MCF 10A (cell line): ENCODE results near the gene RGS7. TPM values are rescaled to one million over a fixed set of nuclear protein-coding genes. Genes with fewer than 3 reads are reported as not detected.
"Not testable (repeated sequence)": the region's sequence is repeated elsewhere in the genome, so short reads cannot be mapped to it uniquely, and the experiment has no call there.

Source experiments
- BruUV-seq: library from RNA; stranded (reverse); fragments of 400-500 nt; replicated peaks from 2 replicates; lab custom pipeline; 2021; lab: Mats Ljungman, UMichigan
- CTCF ChIA-PET: fragments of 300-600 bp; sonication (Branson Sonifier 250); formaldehyde crosslinking; extraction: SDS; loops from one replicate; lab custom pipeline; 2021; ENCODE audit warnings: antibody characterized with exemption, inconsistent platforms; lab: Yijun Ruan, JAX
- POLR2A ChIA-PET: fragments of 300-600, 350-650 bp; sonication (Branson Sonifier 250); formaldehyde crosslinking; extraction: SDS; loops from one replicate; lab custom pipeline; 2020; ENCODE audit warnings: antibody characterized with exemption, inconsistent platforms; lab: Yijun Ruan, JAX
- DNase-seq: peaks from one replicate; pipeline ENCODE4 v3.0.0-alpha.2; 2018; ENCODE audit not compliant: unreplicated experiment
- H3K27ac Mint-ChIP-seq: one replicate; pipeline ENCODE4 v1.8.0; 2022; ENCODE audit warnings: mild to moderate bottlenecking, low read depth, mixed read lengths; ENCODE audit not compliant: unreplicated experiment
- H3K27me3 Mint-ChIP-seq: one replicate; pipeline ENCODE4 v1.8.0; 2022; ENCODE audit warnings: mixed read lengths; ENCODE audit not compliant: insufficient read depth, unreplicated experiment
- H3K36me3 Mint-ChIP-seq: one replicate; pipeline ENCODE4 v1.8.0; 2022; ENCODE audit warnings: mild to moderate bottlenecking, moderate library complexity, mixed read lengths; ENCODE audit not compliant: insufficient read depth, unreplicated experiment
- H3K4me1 Mint-ChIP-seq: one replicate; pipeline ENCODE4 v1.8.0; 2022; ENCODE audit warnings: mixed read lengths; ENCODE audit not compliant: insufficient read depth, unreplicated experiment
- H3K4me3 Mint-ChIP-seq: one replicate; pipeline ENCODE4 v1.8.0; 2022; ENCODE audit warnings: mild to moderate bottlenecking, moderate library complexity, mixed read lengths; ENCODE audit not compliant: unreplicated experiment
- H3K9me3 Mint-ChIP-seq: one replicate; pipeline ENCODE4 v1.8.0; 2022; ENCODE audit warnings: mixed read lengths; ENCODE audit not compliant: unreplicated experiment
- intact Hi-C: fragments of 100-400 bp; cut with micrococcal nuclease; formaldehyde crosslinking; loops from 2 replicates; pipeline ENCODE4 v1.14.1; 2022
- total RNA-seq: library from RNA; stranded (reverse); gene quantifications from 2 replicates; pipeline ENCODE4 v1.2.3, GENCODE V29; 2022
- TF ChIP-seq, protein P1 (sequence below): fragments of 200-600 bp; IDR thresholded peaks from one replicate; pipeline ENCODE4 v1.8.0; 2022; ENCODE audit warnings: antibody characterized with exemption, mild to moderate bottlenecking; ENCODE audit not compliant: unreplicated experiment

The RGS7 gene
- total RNA-seq, 1 experiment from 2014 or later: 0.42 TPM

DNA sequence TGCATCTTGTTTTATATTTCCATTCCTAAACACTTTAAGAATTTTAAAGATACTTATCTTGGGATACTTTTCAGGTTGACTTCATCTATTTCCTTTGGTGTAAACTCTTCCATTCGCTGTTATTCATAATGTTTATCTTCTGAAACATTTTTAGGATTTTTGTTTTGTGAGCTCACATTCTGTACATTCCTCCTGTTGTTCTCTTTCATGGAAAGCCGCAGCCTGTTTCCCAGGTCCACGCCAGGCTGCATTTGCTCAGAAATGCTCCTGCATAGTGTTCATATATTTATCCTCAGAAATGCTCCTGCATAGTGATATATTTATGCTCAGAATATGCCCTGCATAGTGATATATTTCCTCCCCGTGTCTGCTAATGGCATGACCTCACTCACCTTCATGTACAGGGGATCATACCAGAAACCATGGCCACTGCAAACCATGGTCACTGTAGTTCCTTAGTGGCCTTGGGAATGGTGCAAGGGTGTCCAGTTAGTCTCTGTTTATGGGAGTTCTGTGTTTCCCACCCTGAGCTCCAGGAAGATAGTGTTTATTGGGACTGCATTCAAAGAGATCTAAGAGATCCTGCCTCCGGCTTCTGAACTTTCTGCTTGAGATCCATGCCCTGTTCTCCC is 591.2 kb downstream of the RGS7 start:
- Mint-ChIP-seq H3K36me3 (no peaks in the 10 kb centered on the region), H3K27me3 (no peaks in the 10 kb centered on the region), H3K4me1 (peaks cover 25% of the 10 kb centered on the region), H3K9me3 (no peaks in the 10 kb centered on the region), H3K4me3 (peak overlapping the region; percentile 1), H3K27ac (peak overlapping the region; percentile 52)
- TF ChIP-seq, protein P1, sequence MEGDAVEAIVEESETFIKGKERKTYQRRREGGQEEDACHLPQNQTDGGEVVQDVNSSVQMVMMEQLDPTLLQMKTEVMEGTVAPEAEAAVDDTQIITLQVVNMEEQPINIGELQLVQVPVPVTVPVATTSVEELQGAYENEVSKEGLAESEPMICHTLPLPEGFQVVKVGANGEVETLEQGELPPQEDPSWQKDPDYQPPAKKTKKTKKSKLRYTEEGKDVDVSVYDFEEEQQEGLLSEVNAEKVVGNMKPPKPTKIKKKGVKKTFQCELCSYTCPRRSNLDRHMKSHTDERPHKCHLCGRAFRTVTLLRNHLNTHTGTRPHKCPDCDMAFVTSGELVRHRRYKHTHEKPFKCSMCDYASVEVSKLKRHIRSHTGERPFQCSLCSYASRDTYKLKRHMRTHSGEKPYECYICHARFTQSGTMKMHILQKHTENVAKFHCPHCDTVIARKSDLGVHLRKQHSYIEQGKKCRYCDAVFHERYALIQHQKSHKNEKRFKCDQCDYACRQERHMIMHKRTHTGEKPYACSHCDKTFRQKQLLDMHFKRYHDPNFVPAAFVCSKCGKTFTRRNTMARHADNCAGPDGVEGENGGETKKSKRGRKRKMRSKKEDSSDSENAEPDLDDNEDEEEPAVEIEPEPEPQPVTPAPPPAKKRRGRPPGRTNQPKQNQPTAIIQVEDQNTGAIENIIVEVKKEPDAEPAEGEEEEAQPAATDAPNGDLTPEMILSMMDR: no peak
- ChIA-PET POLR2A (interaction anchor here (1.9 kb wide), 1 partner anchor 10 kb away, joined by 6 read pairs; no protein-coding TSS in a partner anchor), CTCF (interaction anchor here (0.7 to 1.0 kb wide), 3 partner anchors 64 to 122 kb away, joined by 3 to 5 read pairs (median 3); no protein-coding TSS in a partner anchor)
- intact Hi-C loops: no loop called here
- BruUV-seq: no TSS peak
- DNase-seq: peak; percentile 43

DNA sequence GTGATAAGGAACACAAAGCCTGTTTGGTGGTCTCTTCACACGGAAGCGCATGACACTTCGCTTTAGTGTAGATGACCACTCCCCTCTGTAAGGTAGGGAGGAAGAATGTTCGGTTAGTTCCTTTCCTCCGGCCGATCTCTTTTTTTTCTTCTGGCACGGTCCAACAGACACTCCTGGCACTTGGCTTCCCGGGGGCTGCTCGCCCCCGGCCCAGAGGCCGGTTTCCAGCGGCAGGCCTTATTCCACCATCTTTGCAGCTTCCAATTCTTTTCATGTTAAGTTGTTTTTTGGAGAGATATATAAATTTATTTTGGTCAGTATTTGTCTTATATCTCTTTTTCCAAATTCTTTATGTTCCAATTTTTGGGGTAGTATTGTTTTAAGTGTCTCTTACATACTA is 593.2 kb downstream of the RGS7 start:
- POLR2A ChIA-PET: no interaction called here
- Mint-ChIP-seq H3K36me3 (no peaks in the 10 kb centered on the region), H3K4me1 (peaks cover 27% of the 10 kb centered on the region), H3K4me3 (no peak overlapping the region), H3K27ac (no peak overlapping the region), H3K9me3 (no peaks in the 10 kb centered on the region), H3K27me3 (no peaks in the 10 kb centered on the region)
- TF ChIP-seq, protein P1: no peak
- CTCF ChIA-PET: no interaction called here
- no TSS peak for BruUV-seq
- DNase-seq: no peak
- intact Hi-C loops: no loop called here

DNA sequence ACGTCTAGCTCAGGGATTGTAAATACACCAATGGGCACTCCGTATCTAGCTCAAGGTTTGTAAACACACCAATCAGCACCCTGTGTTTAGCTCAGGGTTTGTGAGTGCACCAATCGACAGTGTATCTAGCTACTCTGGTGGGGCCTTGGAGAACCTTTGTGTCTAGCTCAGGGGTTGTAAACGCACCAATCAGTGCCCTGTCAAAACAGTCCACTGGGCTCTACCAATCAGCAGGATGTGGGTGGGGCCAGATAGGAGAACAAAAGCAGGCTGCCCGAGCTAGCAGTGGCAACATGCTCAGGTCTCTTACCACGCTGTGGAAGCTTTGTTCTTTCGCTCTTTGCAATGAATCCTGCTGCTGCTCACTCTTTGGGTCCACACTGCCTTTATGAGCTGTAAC is 593.9 kb downstream of the RGS7 start:
- H3K27ac Mint-ChIP-seq, H3K4me3 Mint-ChIP-seq, intact Hi-C loops, H3K36me3 Mint-ChIP-seq, H3K27me3 Mint-ChIP-seq, BruUV-seq, H3K9me3 Mint-ChIP-seq, DNase-seq, POLR2A ChIA-PET: not testable (repeated sequence)
- CTCF ChIA-PET: interaction anchor here (2.0 kb wide), 1 partner anchor 31 kb away, joined by 11 read pairs; no protein-coding TSS in a partner anchor
- peaks cover 33% of the 10 kb centered on the region for H3K4me1 Mint-ChIP-seq

DNA sequence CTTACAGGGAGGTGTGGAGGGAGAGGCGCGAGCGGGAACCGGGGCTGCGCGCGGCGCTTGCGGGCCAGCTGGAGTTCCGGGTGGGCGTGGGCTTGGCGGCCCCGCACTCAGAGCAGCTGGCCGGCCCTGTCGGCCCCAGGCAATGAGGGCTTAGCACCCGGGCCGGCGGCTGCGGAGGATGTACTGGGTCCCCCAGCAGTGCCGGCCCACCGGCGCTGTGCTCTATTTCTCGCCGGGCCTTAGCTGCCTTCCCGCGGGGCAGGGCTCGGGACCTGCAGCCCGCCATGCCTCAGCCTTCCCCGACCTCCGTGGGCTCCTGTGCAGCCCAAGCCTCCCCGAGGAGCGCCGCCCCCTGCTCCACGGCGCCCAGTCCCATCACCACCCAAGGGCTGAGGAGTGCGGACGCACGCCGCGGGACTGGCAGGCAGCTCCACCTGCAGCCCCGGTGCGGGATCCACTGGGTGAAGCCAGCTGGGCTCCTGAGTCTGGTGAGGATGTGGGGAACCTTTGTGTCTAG is 594.5 kb downstream of the RGS7 start:
- peaks cover 33% of the 10 kb centered on the region for H3K4me1 Mint-ChIP-seq
- H3K4me3 Mint-ChIP-seq, H3K27ac Mint-ChIP-seq, POLR2A ChIA-PET, H3K27me3 Mint-ChIP-seq, intact Hi-C loops, H3K9me3 Mint-ChIP-seq, BruUV-seq, H3K36me3 Mint-ChIP-seq, DNase-seq: not testable (repeated sequence)
- CTCF ChIA-PET: interaction anchor here (2.0 kb wide), 1 partner anchor 30 kb away, joined by 11 read pairs; no protein-coding TSS in a partner anchor

DNA sequence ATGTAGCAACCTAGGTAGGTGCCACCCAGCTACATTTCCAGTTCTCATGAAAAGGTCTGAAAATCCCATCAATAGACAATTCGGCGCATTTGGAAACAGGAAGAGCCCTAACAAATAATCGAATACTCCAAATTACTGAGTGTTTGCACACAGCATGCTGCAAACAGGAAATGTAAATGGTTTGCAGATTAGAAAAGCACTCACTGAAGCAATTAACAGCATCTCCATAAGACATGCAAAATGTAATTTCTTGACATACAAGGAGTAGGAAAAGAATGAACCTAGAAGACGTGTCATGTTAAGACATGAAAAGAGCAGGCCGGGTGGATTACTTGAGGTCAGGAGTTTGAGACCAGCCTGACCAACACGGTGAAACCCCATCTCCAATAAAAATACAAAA is 598.2 kb downstream of the RGS7 start:
- H3K9me3 Mint-ChIP-seq, H3K4me1 Mint-ChIP-seq, H3K36me3 Mint-ChIP-seq, DNase-seq, H3K27me3 Mint-ChIP-seq, intact Hi-C loops, H3K27ac Mint-ChIP-seq, BruUV-seq, H3K4me3 Mint-ChIP-seq: not testable (repeated sequence)
- CTCF ChIA-PET: interaction anchor here (0.9 to 5.2 kb wide), 3 partner anchors 26 to 515 kb away, joined by 3 to 30 read pairs (median 4); no protein-coding TSS in a partner anchor
- POLR2A ChIA-PET: interaction anchor here (0.8 kb wide), 1 partner anchor 27 kb away, joined by 3 read pairs; no protein-coding TSS in a partner anchor
